ENCODE results near the gene SEMA3F.

DNA sequence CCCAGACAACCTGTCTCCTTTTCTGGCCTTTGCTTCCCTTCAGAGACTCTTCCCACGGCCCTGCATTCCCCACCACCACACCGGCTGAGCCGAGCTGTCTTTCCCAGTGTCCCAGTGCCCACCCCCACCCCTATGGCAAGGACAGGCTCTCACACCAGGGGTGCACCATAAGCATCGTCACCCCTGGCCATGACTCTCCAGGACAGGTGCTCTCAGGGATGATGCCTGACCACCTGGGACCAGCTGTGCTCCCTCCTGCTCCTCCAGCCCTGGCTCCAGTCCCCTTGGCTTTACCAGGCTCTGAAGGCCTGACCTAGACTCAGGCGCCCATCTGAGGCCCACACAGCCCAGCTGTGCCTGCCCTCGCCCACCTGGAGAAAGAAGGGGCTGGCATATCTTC is 17.6 kb upstream of the SEMA3F start:
- TF ChIP-seq, protein P1, sequence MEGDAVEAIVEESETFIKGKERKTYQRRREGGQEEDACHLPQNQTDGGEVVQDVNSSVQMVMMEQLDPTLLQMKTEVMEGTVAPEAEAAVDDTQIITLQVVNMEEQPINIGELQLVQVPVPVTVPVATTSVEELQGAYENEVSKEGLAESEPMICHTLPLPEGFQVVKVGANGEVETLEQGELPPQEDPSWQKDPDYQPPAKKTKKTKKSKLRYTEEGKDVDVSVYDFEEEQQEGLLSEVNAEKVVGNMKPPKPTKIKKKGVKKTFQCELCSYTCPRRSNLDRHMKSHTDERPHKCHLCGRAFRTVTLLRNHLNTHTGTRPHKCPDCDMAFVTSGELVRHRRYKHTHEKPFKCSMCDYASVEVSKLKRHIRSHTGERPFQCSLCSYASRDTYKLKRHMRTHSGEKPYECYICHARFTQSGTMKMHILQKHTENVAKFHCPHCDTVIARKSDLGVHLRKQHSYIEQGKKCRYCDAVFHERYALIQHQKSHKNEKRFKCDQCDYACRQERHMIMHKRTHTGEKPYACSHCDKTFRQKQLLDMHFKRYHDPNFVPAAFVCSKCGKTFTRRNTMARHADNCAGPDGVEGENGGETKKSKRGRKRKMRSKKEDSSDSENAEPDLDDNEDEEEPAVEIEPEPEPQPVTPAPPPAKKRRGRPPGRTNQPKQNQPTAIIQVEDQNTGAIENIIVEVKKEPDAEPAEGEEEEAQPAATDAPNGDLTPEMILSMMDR (IDR thresholded peaks at IDR 0.05; ENCODE audit: extremely low read depth in 1 of 2, insufficient read depth in 1 of 2, low read depth in 1 of 2, low read length in 2 of 2): no peak
- TF ChIP-seq EZH2 (IDR thresholded peaks at IDR 0.05; ENCODE audit: borderline replicate concordance, low read depth, low read length, severe bottlenecking) (no peak), POLR2AphosphoS5 (IDR thresholded peaks at IDR 0.05; ENCODE audit: insufficient read depth, low read depth, low read length) (no peak)

All from endothelial cell of umbilical vein (primary cell).